ENCODE results near the gene RAB21. TPM values are rescaled to one million over a fixed set of nuclear protein-coding genes. Genes with fewer than 3 reads are reported as not detected.

RAB21 gene, protein sequence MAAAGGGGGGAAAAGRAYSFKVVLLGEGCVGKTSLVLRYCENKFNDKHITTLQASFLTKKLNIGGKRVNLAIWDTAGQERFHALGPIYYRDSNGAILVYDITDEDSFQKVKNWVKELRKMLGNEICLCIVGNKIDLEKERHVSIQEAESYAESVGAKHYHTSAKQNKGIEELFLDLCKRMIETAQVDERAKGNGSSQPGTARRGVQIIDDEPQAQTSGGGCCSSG
- 12.4 and 35.9 TPM in 2 replicates for total RNA-seq

DNA sequence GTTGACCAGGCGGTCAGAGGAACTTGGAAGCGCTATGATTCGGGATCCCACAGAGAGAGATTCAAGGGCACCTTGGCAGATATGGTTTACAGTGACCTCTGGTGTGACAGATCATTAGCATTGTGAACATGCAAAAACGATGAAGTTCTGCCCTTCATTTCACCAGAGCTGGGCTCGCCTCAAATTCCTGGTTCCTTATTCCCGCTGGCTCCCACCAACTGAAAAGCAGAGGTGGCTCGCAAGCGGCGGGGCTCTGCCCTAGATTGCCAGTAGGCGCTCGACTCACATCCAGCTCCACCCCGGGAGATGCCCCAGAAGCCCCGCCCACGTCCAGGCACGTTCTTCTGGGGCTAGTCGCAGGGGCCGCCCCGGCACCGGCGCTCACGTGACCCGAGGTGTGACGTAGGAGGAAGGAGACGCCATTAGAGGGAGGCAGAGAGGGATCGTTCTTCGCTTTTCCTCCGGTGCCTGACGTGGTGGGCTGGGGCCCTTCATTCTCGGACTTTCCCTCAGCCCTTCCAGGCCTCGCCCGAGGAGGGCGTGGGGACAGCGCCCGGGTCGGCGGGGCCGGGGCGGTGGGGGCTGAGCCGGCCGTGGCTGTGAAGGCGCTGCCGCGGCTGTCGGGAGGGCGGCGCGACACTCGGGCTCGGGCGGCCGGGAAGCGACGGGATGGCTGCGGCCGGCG lies at the start of gene RAB21:
Gene RAB21, plus strand, starts transcription at position 403 of the 685 bp plus-strand sequence. Its CDS starts 267 bp downstream, at position 670.

Other genes starting within 250 kb of the RAB21 start
- gene ZFC3H1, start 91.0 kb upstream of the RAB21 start, total RNA-seq, result 32.3 and 36.5 TPM in 2 replicates
- 4.9 and 5.8 TPM in 2 replicates for gene THAP2, start 90.6 kb upstream of the RAB21 start, total RNA-seq
- gene TMEM19, start 68.8 kb upstream of the RAB21 start, total RNA-seq, result 22.5 and 33.3 TPM in 2 replicates
- 12.4 and 16.1 TPM in 2 replicates for gene TBC1D15, start 84.9 kb downstream of the RAB21 start, total RNA-seq
- gene TPH2, start 184.0 kb downstream of the RAB21 start, total RNA-seq, result not detected in 2 replicates

All from vein endothelial cell (primary cell).